ENCODE measurements around the gene TDP2.

DNA sequence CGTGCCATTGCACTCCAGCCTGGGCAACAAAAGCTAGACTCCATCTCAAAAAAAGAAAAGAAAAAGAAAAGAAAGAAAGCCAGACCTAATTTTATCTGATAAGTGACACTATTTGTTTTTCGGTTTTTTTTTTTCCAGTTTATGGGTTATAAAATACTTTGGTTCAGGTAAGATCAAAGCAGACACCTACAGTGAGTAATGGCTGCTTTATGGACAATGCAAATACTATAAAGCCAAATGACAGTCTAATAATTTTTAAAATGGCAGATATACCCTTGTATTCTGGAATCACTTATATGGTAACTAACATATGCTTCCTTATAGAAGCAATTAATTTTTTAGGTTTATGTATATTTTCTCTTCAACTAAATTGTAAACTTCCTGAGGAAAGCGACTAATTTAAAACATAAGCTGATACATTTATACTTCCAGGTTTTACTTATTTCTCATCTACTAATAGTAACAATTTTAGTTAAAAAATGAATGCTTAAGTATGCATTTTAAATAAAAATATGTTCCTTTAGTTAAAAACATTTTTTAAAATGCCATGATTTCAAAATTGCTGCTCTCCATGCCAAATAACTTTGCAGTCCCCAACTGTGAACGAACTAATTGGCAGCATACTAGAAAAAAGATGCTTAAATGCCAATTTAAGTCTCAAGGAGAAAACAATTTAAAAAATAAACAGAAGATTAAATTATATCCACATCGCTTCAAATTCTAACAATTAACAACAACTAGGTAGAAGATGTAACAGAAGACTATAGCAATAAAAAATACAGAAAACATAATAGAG lies 59.2 kb downstream of the TDP2 start:
- TF ChIP-seq TAF1 (IDR thresholded peaks at IDR 0.05; ENCODE audit: borderline replicate concordance, insufficient read depth, low read length) (no peak), REST (IDR thresholded peaks at IDR 0.05; ENCODE audit: insufficient read depth in 1 of 2, low read depth in 2 of 2, low read length in 2 of 2) (no peak)

Measured in PFSK-1 (cell line).